B cell (primary cell): ENCODE measurements around the gene OR6A2.

Source experiments
- EZH2 ChIP-seq: IDR thresholded peaks from 2 replicates; pipeline ENCODE4 v1.6.1; 2012; ENCODE audit warnings: borderline replicate concordance, low read depth, mild to moderate bottlenecking, moderate library complexity, low read length; ENCODE audit not compliant: insufficient read depth, poor library complexity, severe bottlenecking
- TF ChIP-seq, protein P1 (sequence below): fragments of 200-600 bp; IDR thresholded peaks from one replicate; pipeline ENCODE4 v1.8.0; 2022; ENCODE audit warnings: antibody characterized with exemption, mild to moderate bottlenecking

DNA sequence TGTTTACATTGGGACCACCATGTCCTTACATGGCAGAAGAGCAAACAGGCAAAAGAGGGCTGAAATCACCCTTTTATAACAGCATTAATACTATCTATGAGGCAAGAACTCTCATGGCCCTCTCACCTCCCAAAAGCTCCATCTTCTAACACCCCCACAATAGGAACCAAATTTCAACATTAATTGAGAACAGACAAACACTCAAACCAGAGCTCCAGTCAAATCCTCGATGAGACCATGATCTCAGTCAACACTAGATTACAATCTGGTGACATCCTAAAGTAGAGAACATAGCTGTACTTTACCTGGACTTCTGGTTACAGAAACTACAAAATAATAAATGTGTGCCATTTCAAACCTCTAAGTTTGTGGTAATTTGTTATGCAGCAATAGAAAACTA is 52.9 kb downstream of the OR6A2 start:
- TF ChIP-seq, protein P1, sequence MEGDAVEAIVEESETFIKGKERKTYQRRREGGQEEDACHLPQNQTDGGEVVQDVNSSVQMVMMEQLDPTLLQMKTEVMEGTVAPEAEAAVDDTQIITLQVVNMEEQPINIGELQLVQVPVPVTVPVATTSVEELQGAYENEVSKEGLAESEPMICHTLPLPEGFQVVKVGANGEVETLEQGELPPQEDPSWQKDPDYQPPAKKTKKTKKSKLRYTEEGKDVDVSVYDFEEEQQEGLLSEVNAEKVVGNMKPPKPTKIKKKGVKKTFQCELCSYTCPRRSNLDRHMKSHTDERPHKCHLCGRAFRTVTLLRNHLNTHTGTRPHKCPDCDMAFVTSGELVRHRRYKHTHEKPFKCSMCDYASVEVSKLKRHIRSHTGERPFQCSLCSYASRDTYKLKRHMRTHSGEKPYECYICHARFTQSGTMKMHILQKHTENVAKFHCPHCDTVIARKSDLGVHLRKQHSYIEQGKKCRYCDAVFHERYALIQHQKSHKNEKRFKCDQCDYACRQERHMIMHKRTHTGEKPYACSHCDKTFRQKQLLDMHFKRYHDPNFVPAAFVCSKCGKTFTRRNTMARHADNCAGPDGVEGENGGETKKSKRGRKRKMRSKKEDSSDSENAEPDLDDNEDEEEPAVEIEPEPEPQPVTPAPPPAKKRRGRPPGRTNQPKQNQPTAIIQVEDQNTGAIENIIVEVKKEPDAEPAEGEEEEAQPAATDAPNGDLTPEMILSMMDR, result no peak
- TF ChIP-seq EZH2, result no peak
